ENCODE results near the gene DOCK3. TPM values are rescaled to one million over a fixed set of nuclear protein-coding genes. Genes with fewer than 3 reads are reported as not detected.
A peak's percentile ranks its signal among the peaks of the same experiment; 100 is the strongest.

DOCK3 gene
- total RNA-seq, 1 donor = under 0.01 TPM

- H3K4me3 ChIP-seq (ENCODE audit: low read depth, low read length) = peak overlapping the region; percentile 54
- no peak for DNase-seq (ENCODE audit: low read depth)
- no peak for TF ChIP-seq CTCF (IDR thresholded peaks at IDR 0.05; ENCODE audit: insufficient read depth, low read depth, low read length)
Measured at GRCh38 chr3:51390246-51391074, 715.7 kb downstream of the DOCK3 start.

GRCh38 chr3:51391075-51391565 is 716.4 kb downstream of the DOCK3 start, which contains the start of gene RBM15B:
TSS of gene RBM15B (plus strand) at chr3:51391285. CDS start at chr3:51391400, 115 bp downstream.
- peak; percentile 75 for TF ChIP-seq CTCF (IDR thresholded peaks at IDR 0.05; ENCODE audit: insufficient read depth, low read depth, low read length)

GRCh38 chr3:51391566-51392354 is 717.0 kb downstream of the DOCK3 start:
- H3K4me3 ChIP-seq (ENCODE audit: low read depth, low read length) = peak overlapping the region; percentile 65
- TF ChIP-seq CTCF (IDR thresholded peaks at IDR 0.05; ENCODE audit: insufficient read depth, low read depth, low read length) = no peak
- peak; percentile 43 for DNase-seq (ENCODE audit: low read depth)

More at GRCh38 chr3:51391075-51391565, 716.4 kb downstream of the DOCK3 start, which contains the start of gene RBM15B:
- H3K4me3 ChIP-seq (ENCODE audit: low read depth, low read length) = peak within 1 kb of the TSS; percentile 65
- DNase-seq (ENCODE audit: low read depth) = peak; percentile 97

GRCh38 chr3:51392355-51393133 is 717.8 kb downstream of the DOCK3 start:
- no peak for DNase-seq (ENCODE audit: low read depth)

GRCh38 chr3:51393134-51393495 is 718.4 kb downstream of the DOCK3 start:
- DNase-seq (ENCODE audit: low read depth) = no peak
- no peak overlapping the region for H3K4me3 ChIP-seq (ENCODE audit: low read depth, low read length)
- no peak for TF ChIP-seq CTCF (IDR thresholded peaks at IDR 0.05; ENCODE audit: insufficient read depth, low read depth, low read length)

More at GRCh38 chr3:51392355-51393133, 717.8 kb downstream of the DOCK3 start:
- H3K4me3 ChIP-seq (ENCODE audit: low read depth, low read length) = peak overlapping the region; percentile 65
- TF ChIP-seq CTCF (IDR thresholded peaks at IDR 0.05; ENCODE audit: insufficient read depth, low read depth, low read length) = no peak

GRCh38 chr3:51393564-51393963 is 718.8 kb downstream of the DOCK3 start:
- no peak for DNase-seq (ENCODE audit: low read depth)
- no peak for TF ChIP-seq CTCF (IDR thresholded peaks at IDR 0.05; ENCODE audit: insufficient read depth, low read depth, low read length)
- H3K4me3 ChIP-seq (ENCODE audit: low read depth, low read length) = no peak overlapping the region
